Nephron (organoid): ENCODE results near the gene PRPF40B.

Source experiments
- H3K27ac Mint-ChIP-seq, 3 experiments: 2 replicates each; pipeline ENCODE4 v1.8.0; 2020; ENCODE audit warnings: mixed read lengths in 3 of 3, mild to moderate bottlenecking in 2 of 3, moderate library complexity in 1 of 3
- H3K27me3 Mint-ChIP-seq: 2 replicates; pipeline ENCODE4 v1.8.0; 2021; ENCODE audit warnings: low read depth, mild to moderate bottlenecking, moderate library complexity, mixed read lengths
- H3K36me3 Mint-ChIP-seq: 2 replicates; pipeline ENCODE4 v1.8.0; 2020; ENCODE audit warnings: low read depth, mixed read lengths
- H3K4me1 Mint-ChIP-seq: 2 replicates; pipeline ENCODE4 v1.8.0; 2020; ENCODE audit warnings: mixed read lengths
- H3K4me3 Mint-ChIP-seq, 3 experiments: 2 replicates each; pipeline ENCODE4 v1.8.0; 2020; ENCODE audit warnings: mild to moderate bottlenecking in 3 of 3, mixed read lengths in 3 of 3, moderate library complexity in 2 of 3
- H3K9me3 Mint-ChIP-seq: 2 replicates; pipeline ENCODE4 v1.8.0; 2020; ENCODE audit warnings: mixed read lengths
- CTCF ChIP-seq, 3 experiments: fragments of 200-600 bp; sonication (generic); IDR thresholded peaks; one replicate each; pipeline ENCODE4 v1.5.0; 2021; ENCODE audit warnings: antibody characterized with exemption in 3 of 3; ENCODE audit not compliant: unreplicated experiment in 3 of 3

PRPF40B gene

GRCh38 chr12:49626169-49626835, 2.9 kb downstream of the PRPF40B start:
- Mint-ChIP-seq H3K36me3 (no peaks in the 10 kb centered on the region), H3K4me3 (no peak overlapping the region), H3K27me3 (peaks cover 3% of the 10 kb centered on the region), H3K9me3 (no peaks in the 10 kb centered on the region), H3K4me1 (peaks cover 22% of the 10 kb centered on the region), H3K27ac (no peak overlapping the region)
- no peak for TF ChIP-seq CTCF (IDR thresholded peaks at IDR 0.05; ENCODE audit: unreplicated experiment in 3 of 3)

GRCh38 chr12:49626836-49627235, 3.5 kb downstream of the PRPF40B start:
- H3K9me3 Mint-ChIP-seq: no peaks in the 10 kb centered on the region
- H3K4me3 Mint-ChIP-seq: no peak overlapping the region
- peaks cover 18% of the 10 kb centered on the region for H3K4me1 Mint-ChIP-seq
- peaks cover 3% of the 10 kb centered on the region for H3K27me3 Mint-ChIP-seq
- no peak for TF ChIP-seq CTCF (IDR thresholded peaks at IDR 0.05; ENCODE audit: unreplicated experiment in 3 of 3)
- no peak overlapping the region for H3K27ac Mint-ChIP-seq
- H3K36me3 Mint-ChIP-seq: peaks cover 2% of the 10 kb centered on the region

GRCh38 chr12:49627752-49628360, 4.5 kb downstream of the PRPF40B start:
- Mint-ChIP-seq H3K4me3 (no peak overlapping the region), H3K27me3 (peaks cover 3% of the 10 kb centered on the region), H3K9me3 (no peaks in the 10 kb centered on the region), H3K36me3 (peaks cover 6% of the 10 kb centered on the region), H3K4me1 (peaks cover 12% of the 10 kb centered on the region), H3K27ac (no peak overlapping the region)
- TF ChIP-seq CTCF (IDR thresholded peaks at IDR 0.05; ENCODE audit: unreplicated experiment in 3 of 3): no peak

GRCh38 chr12:49631336-49631907, 8.1 kb downstream of the PRPF40B start:
- H3K27ac Mint-ChIP-seq: no peak overlapping the region
- no peaks in the 10 kb centered on the region for H3K27me3 Mint-ChIP-seq
- H3K36me3 Mint-ChIP-seq: peaks cover 6% of the 10 kb centered on the region
- H3K9me3 Mint-ChIP-seq: no peaks in the 10 kb centered on the region
- no peak for TF ChIP-seq CTCF (IDR thresholded peaks at IDR 0.05; ENCODE audit: unreplicated experiment in 3 of 3)
- H3K4me3 Mint-ChIP-seq: no peak overlapping the region
- H3K4me1 Mint-ChIP-seq: no peaks in the 10 kb centered on the region

- Mint-ChIP-seq H3K4me3 (no peak overlapping the region), H3K9me3 (no peaks in the 10 kb centered on the region)
Measured at GRCh38 chr12:49632401-49632800, 9.0 kb downstream of the PRPF40B start.

More at GRCh38 chr12:49632401-49632800, 9.0 kb downstream of the PRPF40B start:
- no peak for TF ChIP-seq CTCF (IDR thresholded peaks at IDR 0.05; ENCODE audit: unreplicated experiment in 3 of 3)
- peaks cover 6% of the 10 kb centered on the region for H3K36me3 Mint-ChIP-seq
- H3K4me1 Mint-ChIP-seq: peaks cover 9% of the 10 kb centered on the region
- no peaks in the 10 kb centered on the region for H3K27me3 Mint-ChIP-seq
- H3K27ac Mint-ChIP-seq: no peak overlapping the region
